Measurements from ENCODE around the gene TRAF3.
"Not testable (repeated sequence)": the region's sequence is repeated elsewhere in the genome, so short reads cannot be mapped to it uniquely, and the experiment has no call there.

Gene TRAF3

DNA sequence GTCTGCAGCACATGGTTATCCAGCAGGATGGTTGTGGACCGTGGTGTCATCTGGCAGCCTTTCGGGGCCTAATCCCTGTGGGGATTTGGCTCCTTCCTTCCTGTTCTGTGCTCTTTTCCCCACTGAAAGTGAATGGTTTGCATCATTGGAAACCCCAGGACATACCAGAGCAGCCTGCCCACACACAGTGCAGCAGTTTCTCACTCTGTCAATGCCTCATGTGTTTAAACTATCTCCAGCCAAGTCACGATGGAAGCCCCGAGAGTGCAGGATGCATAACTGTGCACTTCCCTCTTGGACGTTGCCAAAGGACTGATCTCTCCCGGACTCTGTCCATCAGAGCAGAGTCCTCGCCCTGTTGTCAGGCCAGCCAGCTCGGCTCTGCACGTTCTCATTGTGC, 116.2 kb downstream of the TRAF3 start:
- H3K9ac ChIP-seq = peak overlapping the region in 1 of 11 experiments; percentile 24; a peak in 1 of 22 replicates
- TF ChIP-seq Cebpa-rat (IDR thresholded peaks at IDR 0.05) = no peak
- H3K4me2 ChIP-seq = peak overlapping the region in 9 of 11 experiments; percentile 3 to 66 (median 58); a peak in 16 of 22 replicates
- H3K4me3 ChIP-seq = no peak overlapping the region
- H3K4me1 ChIP-seq = peaks cover 0 to 15% (median 14%) of the 10 kb centered on the region in 10 experiments; a peak in 16 of 20 replicates
- peaks cover 0 to 30% (median 0%) of the 10 kb centered on the region in 11 experiments; a peak in 3 of 22 replicates for H4K20me1 ChIP-seq
- H3K27ac ChIP-seq = no peak overlapping the region; a peak in 1 of 22 replicates
- H3K36me3 ChIP-seq = peaks cover 59 to 99% (median 77%) of the 10 kb centered on the region in 11 experiments
- H3K9me3 ChIP-seq (replicated peaks in 1 of 11) = no peaks in the 10 kb centered on the region
- H3K27me3 ChIP-seq = no peaks in the 10 kb centered on the region

- H3K27ac ChIP-seq; H3K9me3 ChIP-seq (replicated peaks in 1 of 11); H3K4me2 ChIP-seq; H3K4me3 ChIP-seq; H3K27me3 ChIP-seq; H3K9ac ChIP-seq: not testable (repeated sequence)
- peaks cover 36 to 96% (median 73%) of the 10 kb centered on the region in 11 experiments for H3K36me3 ChIP-seq
- H4K20me1 ChIP-seq = peaks cover 0 to 43% (median 10%) of the 10 kb centered on the region in 11 experiments; a peak in 12 of 22 replicates
- peaks cover 9 to 37% (median 31%) of the 10 kb centered on the region in 10 experiments for H3K4me1 ChIP-seq
Measured at GRCh38 chr14:102896735-102897134, 119.5 kb downstream of the TRAF3 start.

DNA sequence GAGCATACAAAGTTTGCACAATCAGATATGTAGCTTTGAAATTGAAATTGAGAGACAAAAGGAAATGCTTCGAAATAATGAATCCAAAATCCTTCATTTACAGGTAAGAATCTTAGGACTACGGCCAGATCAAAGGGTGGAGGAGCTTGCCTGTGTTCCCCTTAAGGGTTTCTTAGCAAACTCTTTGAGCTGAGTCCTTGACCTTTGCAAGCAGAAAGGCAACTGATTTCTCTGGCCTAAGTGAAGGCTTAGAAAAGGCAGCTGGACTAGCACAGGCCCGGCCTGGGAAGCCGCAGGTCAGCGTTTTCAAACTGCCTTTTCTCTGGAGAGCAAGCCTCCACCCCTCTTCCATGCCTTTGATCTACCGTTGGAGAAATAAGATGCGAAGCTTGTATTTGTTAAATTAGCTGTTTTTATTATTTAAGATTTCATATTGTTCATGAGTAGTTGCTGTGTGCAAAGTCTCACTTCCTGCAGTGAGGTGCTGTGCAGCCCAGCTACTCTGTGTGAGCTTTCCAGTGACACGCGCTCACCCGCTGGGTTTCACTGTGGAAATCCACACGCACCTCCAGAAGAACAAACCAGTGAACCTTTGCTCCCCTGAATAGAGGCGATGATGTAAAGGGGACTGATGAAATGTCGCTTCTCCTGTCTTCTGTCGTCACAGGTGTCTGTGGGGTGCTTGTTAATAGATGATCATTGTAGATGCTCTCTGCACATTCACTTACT, 120.2 kb downstream of the TRAF3 start:
- peaks cover 10 to 45% (median 39%) of the 10 kb centered on the region in 10 experiments for H3K4me1 ChIP-seq
- H3K9ac ChIP-seq = no peak overlapping the region
- H3K4me3 ChIP-seq = no peak overlapping the region
- H3K27ac ChIP-seq = no peak overlapping the region
- no peaks in the 10 kb centered on the region for H3K27me3 ChIP-seq
- H4K20me1 ChIP-seq = peaks cover 6 to 51% (median 17%) of the 10 kb centered on the region in 11 experiments; a peak in 14 of 22 replicates
- H3K36me3 ChIP-seq = peaks cover 32 to 96% (median 68%) of the 10 kb centered on the region in 11 experiments; a peak in 21 of 22 replicates
- TF ChIP-seq Cebpa-rat (IDR thresholded peaks at IDR 0.05) = no peak
- no peak overlapping the region for H3K4me2 ChIP-seq
- H3K9me3 ChIP-seq (replicated peaks in 1 of 11) = no peaks in the 10 kb centered on the region

DNA sequence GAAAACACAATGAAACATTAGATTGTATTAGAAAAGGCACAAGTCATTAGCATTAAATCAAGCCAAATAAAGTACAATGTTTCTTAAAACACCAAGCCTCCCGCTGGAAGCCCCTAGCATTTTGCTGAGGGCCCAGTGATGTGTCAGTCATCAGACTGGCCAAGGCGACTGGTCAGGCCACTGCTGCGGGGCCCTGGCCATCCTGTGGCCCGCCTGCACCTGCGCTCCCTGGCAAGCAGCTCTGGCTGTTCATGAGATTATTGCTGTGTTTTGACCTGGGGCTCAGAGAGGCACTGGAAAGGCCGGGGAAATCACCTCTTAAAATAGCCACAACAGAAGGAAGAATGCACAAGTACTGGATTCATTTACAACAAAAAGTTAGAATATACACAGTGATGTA, 121.0 kb downstream of the TRAF3 start:
- no peak overlapping the region for H3K4me3 ChIP-seq
- no peak overlapping the region for H3K27ac ChIP-seq
- peaks cover 6 to 59% (median 23%) of the 10 kb centered on the region in 11 experiments; a peak in 14 of 22 replicates for H4K20me1 ChIP-seq
- no peaks in the 10 kb centered on the region for H3K9me3 ChIP-seq (replicated peaks in 1 of 11)
- no peak overlapping the region for H3K4me2 ChIP-seq
- no peaks in the 10 kb centered on the region for H3K27me3 ChIP-seq
- no peak for TF ChIP-seq Cebpa-rat (IDR thresholded peaks at IDR 0.05)
- H3K4me1 ChIP-seq = peaks cover 10 to 42% (median 37%) of the 10 kb centered on the region in 10 experiments
- peaks cover 39 to 96% (median 74%) of the 10 kb centered on the region in 11 experiments for H3K36me3 ChIP-seq
- H3K9ac ChIP-seq = no peak overlapping the region

DNA sequence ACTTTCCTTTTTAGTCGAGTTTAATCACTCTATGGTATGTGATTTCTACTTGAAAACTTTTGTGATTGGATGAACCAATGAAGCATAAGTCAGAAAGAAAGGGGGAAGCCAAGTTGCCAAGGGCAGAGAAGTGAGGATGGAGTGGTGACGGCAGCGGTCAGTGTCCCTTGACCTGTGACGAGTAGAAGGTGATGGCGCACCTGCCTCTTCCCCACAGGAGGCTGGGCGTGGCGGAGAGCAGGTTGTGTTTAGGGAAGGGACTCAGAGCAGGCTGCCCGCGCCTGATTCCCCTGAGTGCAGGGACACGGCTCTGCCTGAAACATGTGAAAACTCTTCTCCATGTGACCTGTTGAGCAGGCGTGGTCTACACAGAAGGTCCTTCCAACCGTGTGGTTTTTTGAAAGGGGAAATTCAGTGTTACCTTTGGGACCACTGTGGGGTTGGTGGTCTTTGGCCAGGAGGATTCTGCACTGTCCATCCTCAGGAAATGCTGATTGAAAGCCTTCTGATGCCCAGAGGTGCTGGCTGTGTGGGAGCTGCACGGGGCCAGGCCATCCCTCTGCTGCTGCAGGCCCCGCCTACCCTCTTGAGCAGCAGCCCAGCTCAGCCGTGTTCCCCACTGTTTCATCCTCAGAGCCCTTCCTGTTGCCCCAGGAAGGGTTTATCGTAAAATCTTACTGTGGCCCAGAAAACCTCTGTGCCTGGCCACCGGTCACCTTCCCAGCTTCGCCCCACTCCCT, 121.7 kb downstream of the TRAF3 start:
- Histone ChIP-seq H3K9me3 (replicated peaks in 1 of 11) (no peaks in the 10 kb centered on the region), H4K20me1 (peaks cover 6 to 62% (median 23%) of the 10 kb centered on the region in 11 experiments; a peak in 14 of 22 replicates), H3K4me2 (peak overlapping the region in 3 of 11 experiments; percentile 10 to 37 (median 20); a peak in 3 of 22 replicates), H3K27ac (no peak overlapping the region), H3K36me3 (peaks cover 40 to 96% (median 76%) of the 10 kb centered on the region in 11 experiments), H3K9ac (no peak overlapping the region), H3K4me3 (no peak overlapping the region), H3K4me1 (peaks cover 10 to 36% (median 31%) of the 10 kb centered on the region in 10 experiments), H3K27me3 (no peaks in the 10 kb centered on the region)
- no peak for TF ChIP-seq Cebpa-rat (IDR thresholded peaks at IDR 0.05)

DNA sequence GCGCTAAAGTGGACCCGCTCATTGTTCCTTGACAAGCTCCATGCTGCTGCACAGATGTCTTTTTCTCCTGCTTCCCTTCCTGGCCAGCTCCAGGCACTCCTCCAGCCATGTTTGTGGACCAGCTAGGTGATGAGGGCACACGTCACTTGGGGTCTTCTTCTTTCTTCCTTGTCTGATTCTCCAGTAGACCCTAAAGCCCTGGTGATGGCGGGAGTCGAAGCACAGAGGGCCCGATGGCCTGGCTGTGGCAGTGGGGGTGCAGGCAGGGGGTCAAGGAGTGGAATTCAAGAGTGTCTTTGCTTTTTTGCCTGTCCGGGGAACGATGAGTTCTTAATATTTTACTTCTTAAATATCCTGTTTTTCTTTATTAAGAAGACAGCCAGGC, 122.3 kb downstream of the TRAF3 start:
- H3K36me3 ChIP-seq = peaks cover 39 to 96% (median 75%) of the 10 kb centered on the region in 11 experiments
- no peak for TF ChIP-seq Cebpa-rat (IDR thresholded peaks at IDR 0.05)
- H3K9ac ChIP-seq = no peak overlapping the region
- H3K27me3 ChIP-seq = no peaks in the 10 kb centered on the region
- H3K4me3 ChIP-seq = no peak overlapping the region
- peaks cover 6 to 64% (median 23%) of the 10 kb centered on the region in 11 experiments; a peak in 14 of 22 replicates for H4K20me1 ChIP-seq
- H3K4me1 ChIP-seq = peaks cover 10 to 36% (median 31%) of the 10 kb centered on the region in 10 experiments
- H3K27ac ChIP-seq = no peak overlapping the region
- H3K4me2 ChIP-seq = no peak overlapping the region
- H3K9me3 ChIP-seq (replicated peaks in 1 of 11) = no peaks in the 10 kb centered on the region

DNA sequence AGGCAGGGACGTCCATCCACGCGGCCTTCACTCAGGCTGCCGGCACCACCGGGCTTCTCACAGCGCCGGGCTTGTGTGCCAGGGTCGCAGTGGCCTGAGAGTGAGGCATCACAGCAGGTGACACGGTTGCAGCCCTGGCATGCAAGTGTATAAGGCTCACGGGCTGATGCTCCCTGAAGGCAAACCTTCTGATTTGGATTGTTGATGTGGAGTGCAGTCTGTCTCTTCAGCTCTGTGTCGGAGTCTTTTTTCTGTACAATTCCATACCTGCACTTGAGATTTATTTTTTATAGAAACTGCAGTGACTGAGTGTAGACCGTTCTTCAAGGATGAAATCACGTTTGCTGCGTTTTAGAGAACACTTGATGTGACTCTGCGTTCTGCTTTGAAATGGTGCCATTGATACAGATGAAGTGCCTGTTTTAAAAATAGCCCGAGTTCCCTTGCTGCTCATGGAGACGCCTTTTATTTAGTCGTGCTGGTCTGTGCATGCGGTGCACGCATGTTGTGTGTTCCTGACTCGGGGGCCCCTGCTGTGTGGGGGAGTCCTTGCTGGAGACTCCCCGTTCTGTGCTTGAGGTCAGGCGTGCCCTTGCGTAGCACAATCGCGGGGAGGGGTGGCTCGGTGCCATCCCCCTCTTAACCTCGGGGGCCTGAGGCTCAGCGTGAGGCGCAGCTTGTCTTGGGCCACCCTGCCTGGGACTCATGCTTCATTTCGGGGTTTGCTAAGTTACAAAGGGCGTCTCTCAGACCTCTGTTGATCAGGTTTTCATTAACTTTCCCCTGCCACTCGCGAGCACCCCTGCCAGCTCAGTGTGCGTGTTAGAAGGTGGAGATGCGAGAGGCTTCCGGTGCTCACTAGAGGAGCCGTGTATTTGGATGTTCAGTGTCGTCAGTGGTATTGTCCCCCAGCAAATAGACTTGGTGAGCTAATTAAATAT, 123.7 kb downstream of the TRAF3 start:
- H3K4me3 ChIP-seq = no peak overlapping the region
- peaks cover 10 to 36% (median 31%) of the 10 kb centered on the region in 10 experiments for H3K4me1 ChIP-seq
- no peaks in the 10 kb centered on the region for H3K9me3 ChIP-seq (replicated peaks in 1 of 11)
- H4K20me1 ChIP-seq = peaks cover 6 to 75% (median 23%) of the 10 kb centered on the region in 11 experiments; a peak in 14 of 22 replicates
- peak overlapping the region in 4 of 11 experiments; percentile 9 to 46 (median 24); a peak in 3 of 22 replicates for H3K9ac ChIP-seq
- H3K4me2 ChIP-seq = peak overlapping the region; percentile 10 to 67 (median 46); a peak in 21 of 22 replicates
- H3K27ac ChIP-seq = no peak overlapping the region
- H3K27me3 ChIP-seq = no peaks in the 10 kb centered on the region
- no peak for TF ChIP-seq Cebpa-rat (IDR thresholded peaks at IDR 0.05)
- H3K36me3 ChIP-seq = peaks cover 36 to 95% (median 73%) of the 10 kb centered on the region in 11 experiments

DNA sequence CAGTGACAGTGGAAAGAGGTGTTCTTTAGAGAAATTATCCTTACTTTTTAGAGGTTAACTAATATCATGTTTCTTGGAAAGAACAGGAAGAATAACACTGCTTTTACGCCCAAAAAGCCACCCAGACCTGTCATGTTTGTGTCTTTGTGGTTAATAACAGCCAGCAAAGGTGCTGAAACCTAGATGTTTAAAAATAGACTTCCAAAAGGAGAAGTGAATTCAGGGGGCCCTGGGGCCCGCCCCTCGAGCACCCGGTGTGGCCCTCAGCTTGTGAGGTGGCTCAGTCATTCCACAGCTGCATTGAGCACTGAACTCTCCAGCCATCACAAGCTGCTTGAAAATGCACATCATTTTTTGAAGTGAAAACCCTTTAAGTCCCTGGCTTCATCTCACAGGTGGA, 124.4 kb downstream of the TRAF3 start:
- peaks cover 39 to 95% (median 72%) of the 10 kb centered on the region in 11 experiments for H3K36me3 ChIP-seq
- H3K9ac ChIP-seq = peak overlapping the region in 5 of 11 experiments; percentile 9 to 50 (median 38); a peak in 8 of 22 replicates
- TF ChIP-seq Cebpa-rat (IDR thresholded peaks at IDR 0.05) = no peak
- H3K4me3 ChIP-seq = no peak overlapping the region
- peaks cover 10 to 39% (median 35%) of the 10 kb centered on the region in 10 experiments for H3K4me1 ChIP-seq
- H4K20me1 ChIP-seq = peaks cover 7 to 75% (median 25%) of the 10 kb centered on the region in 11 experiments; a peak in 16 of 22 replicates
- no peaks in the 10 kb centered on the region for H3K27me3 ChIP-seq
- no peaks in the 10 kb centered on the region; a peak in 1 of 22 replicates for H3K9me3 ChIP-seq (replicated peaks in 1 of 11)
- H3K27ac ChIP-seq = no peak overlapping the region
- H3K4me2 ChIP-seq = peak overlapping the region; percentile 10 to 67 (median 46); a peak in 19 of 22 replicates
